Right lung (tissue), 5 donors: Measurements from ENCODE around the gene RGL3. TPM values are rescaled to one million over a fixed set of nuclear protein-coding genes. Genes with fewer than 3 reads are reported as not detected.
"Not testable (repeated sequence)": the region's sequence is repeated elsewhere in the genome, so short reads cannot be mapped to it uniquely, and the experiment has no call there.

Experiments used
- DNase-seq, 2 donors: peaks; one replicate each; pipeline ENCODE4 v3.0.0-alpha.2; 2013
- polyA plus RNA-seq, 5 donors: library from polyadenylated mRNA; unstranded; fragments of 120-200 nt; gene quantifications; one replicate each; pipeline versions ENCODE4 v1.2.1 to v1.2.3, GENCODE V29; 2013; ENCODE audit warnings: inconsistent platforms in 1 of 5, low replicate concordance in 1 of 5; ENCODE audit not compliant: insufficient read length in 5 of 5, insufficient read depth in 1 of 5

The RGL3 gene
- polyA plus RNA-seq, 5 donors = 39.4 to 57.9 (median 50.5) TPM

DNA sequence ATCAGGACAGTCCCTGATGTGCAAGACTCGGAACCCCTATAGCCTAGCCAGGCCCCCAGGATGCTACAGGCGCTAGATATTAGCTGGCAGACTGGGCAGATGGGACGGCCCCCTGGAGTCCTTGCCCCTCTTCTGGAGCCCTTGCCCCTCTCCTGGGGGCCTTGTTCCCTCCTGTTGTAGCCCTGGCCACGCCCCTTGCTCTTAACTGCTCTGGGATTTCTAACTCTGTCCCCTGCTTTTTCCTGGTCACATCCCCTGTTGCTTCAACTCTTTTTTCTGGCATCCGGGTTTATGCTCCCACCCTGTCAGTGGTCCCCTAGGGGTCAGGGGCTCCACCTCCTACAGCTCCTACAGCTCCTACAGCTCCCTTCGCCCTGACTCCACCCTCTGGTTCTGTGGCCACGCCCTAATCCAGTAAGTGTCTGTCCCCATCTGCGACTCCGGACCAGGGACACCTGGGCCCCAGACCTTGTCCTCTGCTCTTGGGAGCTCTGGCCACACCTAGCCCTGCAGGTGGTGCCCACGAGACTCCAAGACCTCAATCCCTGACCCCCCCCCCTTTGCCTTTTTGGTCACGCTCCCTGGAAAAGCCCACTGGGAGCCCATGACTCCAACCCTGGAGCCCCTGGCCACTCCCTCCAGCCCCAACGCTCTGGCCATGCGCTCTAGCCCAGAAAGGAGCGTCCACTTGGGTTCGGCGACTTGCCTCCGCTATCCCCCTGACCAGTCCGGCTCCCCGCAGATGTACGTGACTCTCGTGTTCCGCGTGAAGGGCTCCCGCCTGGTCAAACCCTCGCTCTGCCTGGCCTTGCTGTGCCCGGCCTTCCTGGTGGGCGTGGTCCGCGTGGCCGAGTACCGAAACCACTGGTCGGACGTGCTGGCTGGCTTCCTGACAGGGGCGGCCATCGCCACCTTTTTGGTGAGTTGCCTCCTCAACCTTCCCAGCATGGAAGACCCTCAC, 57.1 kb downstream of the RGL3 start:
- DNase-seq = no peak

DNA sequence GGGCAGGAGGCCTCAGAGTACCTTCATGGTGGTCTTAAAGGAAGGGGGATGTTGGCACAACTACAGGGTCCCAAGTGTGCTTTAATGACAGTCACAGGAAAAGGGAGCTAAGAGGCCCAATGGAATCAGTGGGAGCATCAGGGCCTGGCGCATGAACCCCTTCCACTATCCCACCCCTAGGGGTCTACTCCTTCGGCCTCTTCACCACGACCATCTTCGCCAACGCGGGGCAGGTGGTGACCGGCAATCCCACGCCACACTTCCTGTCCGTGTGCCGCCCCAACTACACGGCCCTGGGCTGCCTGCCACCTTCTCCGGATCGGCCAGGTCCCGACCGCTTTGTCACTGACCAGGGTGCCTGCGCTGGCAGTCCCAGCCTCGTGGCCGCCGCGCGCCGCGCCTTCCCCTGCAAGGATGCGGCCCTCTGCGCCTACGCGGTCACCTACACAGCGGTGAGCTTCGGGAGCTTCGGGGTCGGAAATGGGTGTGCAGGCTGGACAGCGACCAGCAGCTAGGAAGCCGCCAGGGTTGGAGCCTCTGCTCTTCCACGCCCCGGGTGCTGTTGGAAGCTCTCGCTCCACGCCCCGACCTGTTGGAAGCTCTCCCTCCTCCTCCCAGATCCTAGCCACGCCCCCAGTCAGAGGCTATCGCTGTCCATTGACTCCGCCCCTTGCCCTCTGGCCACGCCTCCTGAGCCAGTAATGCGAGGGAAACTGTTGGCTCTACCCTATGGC, 57.9 kb downstream of the RGL3 start:
- no peak for DNase-seq

DNA sequence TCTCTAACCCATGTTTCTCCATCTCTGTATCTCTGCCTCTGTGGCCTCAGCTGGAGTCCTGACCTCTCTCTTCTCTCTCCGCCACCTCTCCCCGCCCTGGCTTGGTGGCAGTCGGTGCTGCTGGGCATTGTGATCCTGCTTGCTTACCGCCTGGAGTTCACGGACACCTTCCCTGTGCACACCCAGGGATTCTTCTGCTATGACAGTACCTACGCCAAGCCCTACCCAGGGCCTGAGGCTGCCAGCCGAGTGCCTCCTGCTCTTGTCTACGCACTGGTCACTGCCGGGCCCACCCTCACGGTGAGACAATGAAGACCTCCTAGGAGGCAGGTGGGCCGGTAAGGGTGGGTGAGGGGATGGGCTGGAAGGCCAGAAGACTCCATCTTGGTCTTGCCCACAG, 59.7 kb downstream of the RGL3 start:
- no peak for DNase-seq

DNA sequence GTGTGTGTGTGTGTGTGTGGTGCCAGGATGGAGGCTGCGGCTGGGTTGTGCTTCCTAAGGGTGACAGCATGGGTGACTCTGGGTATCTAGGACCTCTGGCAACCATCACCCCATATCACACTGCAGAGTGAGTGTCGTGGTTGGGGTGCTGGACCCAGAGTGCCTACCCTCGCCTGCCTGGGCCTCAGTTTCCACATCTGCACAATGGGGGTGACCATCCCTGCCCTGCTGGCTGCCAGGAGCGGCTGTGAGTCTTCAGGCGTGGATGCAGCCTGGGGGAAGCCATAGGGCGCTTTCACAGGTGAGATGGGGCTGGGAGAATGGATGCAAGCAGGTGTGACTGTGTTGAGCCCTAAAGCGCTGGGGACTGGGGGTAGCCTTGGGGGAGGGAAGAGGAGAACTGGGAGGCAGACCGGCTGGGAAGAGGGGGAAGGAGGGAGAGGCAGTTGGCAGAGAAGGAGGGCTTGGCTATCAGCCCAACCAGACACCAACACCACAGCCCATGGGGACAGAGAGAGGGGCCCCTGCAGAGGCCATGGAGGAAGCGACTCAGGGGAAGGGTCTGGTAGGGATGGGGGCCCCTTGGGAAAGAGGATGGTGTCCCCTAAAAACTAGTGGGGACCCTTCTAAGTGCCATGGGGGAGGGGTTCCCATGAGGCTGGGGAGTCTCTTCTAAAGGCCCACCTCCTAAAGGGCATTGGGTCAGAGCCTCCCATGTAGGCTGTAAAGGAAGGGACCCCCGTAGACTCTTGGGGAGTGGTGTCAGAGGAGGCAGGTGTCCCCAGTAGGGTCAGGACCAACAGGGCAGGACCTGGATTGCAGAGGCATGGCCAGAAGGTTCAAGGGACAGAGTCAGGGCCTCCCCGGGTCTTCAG, 62.2 kb downstream of the RGL3 start:
- DNase-seq = no peak

DNA sequence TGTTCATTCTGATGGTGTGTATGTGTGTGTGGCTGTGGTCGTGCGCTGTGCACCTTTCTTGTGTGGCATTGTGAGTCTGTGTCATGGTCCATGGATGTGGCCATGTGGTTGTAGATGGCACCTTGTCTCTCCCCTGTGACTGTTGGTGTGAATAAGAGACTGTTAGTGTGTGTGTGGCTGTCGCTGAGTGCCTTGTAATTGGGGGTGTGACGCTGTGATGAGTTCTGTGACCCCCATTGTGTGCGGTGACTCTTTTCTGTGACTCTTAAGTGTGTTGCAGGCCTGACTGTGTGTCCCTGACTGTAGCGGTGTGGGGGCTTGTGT, 63.1 kb downstream of the RGL3 start:
- no peak for DNase-seq

DNA sequence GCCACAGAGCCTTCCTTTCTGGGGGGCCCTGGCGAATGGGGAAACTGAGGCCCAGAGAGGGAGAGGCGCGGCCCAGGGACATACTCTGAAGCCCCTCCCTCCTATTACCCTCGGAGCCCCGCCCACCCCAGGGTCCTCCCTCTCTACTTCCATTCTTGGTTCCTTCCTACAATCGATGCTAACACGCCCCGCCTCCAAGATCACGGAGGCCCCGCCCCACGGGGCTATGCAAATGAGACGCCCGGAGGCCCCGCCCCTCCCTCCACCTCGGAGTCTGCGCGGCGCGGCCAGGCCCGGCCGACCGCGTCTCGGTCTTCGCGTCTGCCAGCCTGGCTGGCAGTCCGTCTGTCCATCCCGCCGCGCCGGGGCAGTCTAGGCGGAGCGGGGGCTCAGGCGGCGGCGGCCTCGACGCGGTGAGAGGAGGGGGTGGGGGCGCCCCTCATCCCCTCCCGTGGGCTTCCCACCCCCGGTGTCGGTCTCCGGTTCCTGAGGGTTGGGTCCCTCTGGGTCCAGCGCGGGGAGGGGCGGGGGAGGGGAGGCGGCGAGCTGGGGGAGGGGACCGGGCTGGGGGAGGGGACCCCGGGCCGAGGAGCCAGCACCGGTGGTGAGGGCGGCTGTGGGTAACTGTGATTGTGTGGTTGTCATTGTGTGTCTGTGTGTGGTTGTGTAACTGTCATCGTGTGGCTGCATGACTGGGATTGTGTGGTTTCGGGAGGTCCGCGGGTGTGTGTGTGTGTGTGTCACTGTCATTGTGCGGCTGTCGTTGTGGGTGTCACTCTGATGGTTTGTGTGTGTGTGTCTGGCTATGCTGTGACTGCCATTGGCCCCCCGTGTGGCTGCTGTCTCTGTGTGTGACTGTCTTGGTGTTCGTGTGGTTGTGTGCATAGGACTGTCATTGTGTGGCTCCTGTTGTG, 63.7 kb downstream of the RGL3 start, which contains the start of gene PLPPR2:
Gene PLPPR2 (plus strand): TSS at position 273 of the 914 bp plus-strand sequence. CDS start 2,242 bp downstream, outside the sequence.
- DNase-seq = peak; percentile 75 to 79

DNA sequence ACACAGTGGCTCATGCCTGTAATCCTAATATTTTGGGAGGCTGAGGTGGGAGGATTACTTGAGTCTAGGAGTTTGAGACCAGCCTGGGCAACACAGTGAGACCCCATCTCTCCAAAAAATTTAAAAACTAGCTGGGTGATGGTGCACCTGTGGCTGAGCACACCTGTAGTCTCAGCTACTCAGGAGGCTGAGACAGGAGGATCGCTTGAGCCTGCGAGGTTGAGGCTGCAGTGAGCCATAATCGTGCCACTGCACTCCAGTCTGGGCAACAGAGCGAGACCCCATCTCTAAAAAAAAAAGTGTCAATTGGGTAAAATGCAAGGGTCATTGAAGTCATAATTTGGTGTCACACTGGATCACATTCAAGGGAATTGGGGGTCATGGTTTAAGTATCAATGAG, 65.0 kb downstream of the RGL3 start:
- DNase-seq = not testable (repeated sequence)

DNA sequence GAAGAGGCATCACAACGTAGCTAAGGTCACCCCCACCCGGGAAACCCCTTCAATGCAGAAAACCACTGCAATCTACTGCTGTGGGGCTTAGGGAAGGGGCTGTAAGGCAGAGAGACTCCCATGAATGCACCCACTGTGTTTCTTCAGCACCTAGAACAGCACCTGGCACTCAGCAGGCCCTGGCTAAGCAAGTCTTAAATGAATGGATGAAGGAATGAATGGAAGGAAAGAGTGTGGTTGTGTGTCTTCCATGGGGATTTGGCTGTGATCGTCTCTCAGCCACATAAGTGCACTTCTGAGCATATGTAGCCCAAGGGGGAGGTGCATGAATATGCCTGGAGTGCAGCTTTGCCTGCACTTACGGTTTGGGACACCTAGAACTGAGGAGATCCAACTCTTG, 69.9 kb downstream of the RGL3 start:
- no peak for DNase-seq

DNA sequence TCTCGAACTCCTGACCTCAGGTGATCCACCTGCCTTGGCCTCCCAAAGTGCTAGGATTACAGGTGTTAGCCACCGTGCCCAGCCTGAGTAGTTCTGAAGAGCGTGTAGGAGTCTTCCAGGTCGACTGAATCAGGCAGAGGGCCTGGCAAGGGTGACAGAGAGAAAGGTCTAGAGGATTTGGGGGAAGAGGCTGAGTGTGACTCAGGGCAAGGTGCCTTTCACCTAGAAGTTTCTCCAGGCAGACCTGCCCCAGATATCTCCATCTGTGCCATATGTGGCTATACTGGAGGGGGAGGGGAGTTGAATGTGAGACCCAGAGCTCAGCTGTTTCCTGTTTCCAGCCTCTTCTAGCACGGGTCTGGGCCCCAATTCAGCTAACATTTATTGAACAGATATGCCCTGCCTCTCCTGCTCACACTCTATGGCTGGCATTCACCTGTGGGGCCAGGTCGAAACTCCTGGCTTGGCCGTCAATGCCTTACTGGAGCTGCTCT, 71.5 kb downstream of the RGL3 start:
- no peak for DNase-seq

DNA sequence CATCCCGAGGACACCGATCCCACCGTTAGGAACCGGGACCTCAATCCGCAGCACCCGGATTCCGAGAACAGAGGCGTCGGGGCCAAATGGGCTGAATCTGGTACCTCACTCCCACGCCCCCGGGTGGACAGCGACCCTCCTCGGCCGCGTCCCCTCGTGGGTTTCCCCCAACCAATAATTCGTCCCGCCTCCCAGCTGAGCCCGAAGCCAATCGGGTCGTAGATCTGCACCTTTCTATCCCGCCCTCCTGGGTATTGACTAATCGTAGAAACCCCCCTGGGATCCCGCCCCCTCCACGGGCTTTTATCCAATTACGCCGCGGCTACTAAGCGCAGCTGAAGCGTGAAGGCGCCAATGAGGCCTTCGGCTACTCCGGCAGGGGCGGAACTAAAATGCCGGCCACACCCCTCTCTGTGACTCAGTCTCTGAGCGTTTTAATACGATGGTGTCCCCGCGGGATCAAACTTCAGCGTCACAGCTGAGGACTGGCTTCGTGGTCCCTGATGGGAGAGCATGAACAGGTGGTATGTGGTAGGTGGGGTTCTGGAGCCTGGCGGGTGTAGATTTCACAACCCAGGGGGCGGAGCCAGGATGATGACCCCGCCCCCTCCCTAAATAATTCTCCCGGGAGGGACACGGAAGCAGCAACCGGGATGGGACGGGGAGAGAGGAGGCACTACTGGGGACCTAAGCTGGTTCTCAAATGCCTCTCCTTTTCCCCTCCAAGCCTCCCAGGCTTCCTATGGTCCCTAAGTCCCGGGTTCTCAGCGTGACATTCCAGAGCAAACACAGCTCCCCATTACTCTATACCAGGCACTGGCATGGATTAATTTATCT, 72.8 kb downstream of the RGL3 start, which contains the start of the genes CCDC159 and TMEM205:
Gene CCDC159 (plus strand): TSS at position 416 of the 837 bp plus-strand sequence. CDS start 88 bp downstream, at position 504.
Gene TMEM205 (minus strand): TSS at position 165 of the 837 bp plus-strand sequence. CDS start 649 bp downstream, outside the sequence.
- DNase-seq = peak; percentile 98 to 99

DNA sequence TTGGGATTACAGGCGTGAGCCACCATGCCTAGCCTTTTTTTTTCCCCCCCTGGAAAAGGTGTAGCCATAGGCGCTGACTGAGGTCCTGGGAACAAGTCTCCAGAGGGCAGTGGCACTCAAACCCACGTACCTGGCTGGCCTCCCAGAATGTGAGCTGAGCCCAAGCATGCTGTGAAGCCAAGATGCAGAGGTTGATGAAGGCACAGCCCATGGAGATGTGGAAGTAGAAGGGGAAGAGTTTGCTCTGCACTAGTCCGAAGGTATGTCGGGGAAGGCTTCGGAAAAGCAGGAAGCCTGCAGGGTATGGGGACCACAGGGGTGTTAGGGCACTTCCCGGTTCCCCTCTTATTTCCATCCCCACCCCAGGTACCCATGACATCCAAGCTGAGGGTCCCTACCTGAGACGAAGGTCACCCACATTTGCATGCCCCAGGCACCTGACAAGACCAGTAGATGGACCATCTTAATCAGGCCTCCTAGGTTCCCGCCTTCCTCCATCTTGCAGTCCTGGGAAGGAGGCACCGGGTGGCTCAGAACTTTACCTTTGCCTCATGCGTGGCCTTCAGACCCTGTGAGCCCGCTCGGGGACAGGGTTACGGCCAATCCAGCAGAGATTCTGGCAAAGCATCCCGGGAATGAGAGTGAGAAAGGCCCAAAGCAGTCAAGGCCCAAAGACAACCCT, 73.9 kb downstream of the RGL3 start:
- DNase-seq = no peak

Other genes starting within 250 kb of the RGL3 start
- gene KANK2, start 221.8 kb downstream of the RGL3 start, polyA plus RNA-seq = 100 to 1,000 TPM; 218 to 306 (median 249) TPM
- 1 to 10 TPM in 2 of 5 donors, under 1 TPM in 3; 0.41 to 1.2 (median 0.81) TPM for gene ANGPTL8, start 179.7 kb downstream of the RGL3 start, polyA plus RNA-seq
- 10 to 100 TPM; 55.4 to 95.2 (median 77.7) TPM for gene DOCK6, start 156.8 kb downstream of the RGL3 start, polyA plus RNA-seq
- gene TSPAN16, start 123.2 kb downstream of the RGL3 start, polyA plus RNA-seq = under 1 TPM in 1 of 5 donors, not detected in 4; 0.17 TPM
- 10 to 100 TPM; 13.6 to 22.3 (median 16.6) TPM for gene RAB3D, start 79.7 kb downstream of the RGL3 start, polyA plus RNA-seq
- gene TMEM205, start 73.0 kb downstream of the RGL3 start, polyA plus RNA-seq = 10 to 100 TPM; 66.0 to 99.0 (median 79.6) TPM
- 10 to 100 TPM; 34.9 to 52.9 (median 45.6) TPM for gene CCDC159, start 72.8 kb downstream of the RGL3 start, polyA plus RNA-seq
- gene PLPPR2, start 63.9 kb downstream of the RGL3 start, polyA plus RNA-seq = 10 to 100 TPM; 16.2 to 32.3 (median 22.1) TPM
- gene SWSAP1, start 44.6 kb downstream of the RGL3 start, polyA plus RNA-seq = 1 to 10 TPM; 2.0 to 3.5 (median 2.2) TPM
- 10 to 100 TPM; 22.1 to 32.5 (median 27.2) TPM for gene EPOR, start 35.0 kb downstream of the RGL3 start, polyA plus RNA-seq
- gene ODAD3, start 15.8 kb upstream of the RGL3 start, polyA plus RNA-seq = 1 to 10 TPM in 4 of 5 donors, under 1 TPM in 1; 0.59 to 2.5 (median 2.4) TPM
- 100 to 1,000 TPM; 223 to 345 (median 265) TPM for gene PRKCSH, start 16.3 kb upstream of the RGL3 start, polyA plus RNA-seq
- under 1 TPM in 4 of 5 donors, not detected in 1; 0.05 to 0.19 (median 0.11) TPM for gene ELAVL3, start 61.7 kb upstream of the RGL3 start, polyA plus RNA-seq
- 1 to 10 TPM; 7.4 to 9.6 (median 8.5) TPM for gene ZNF653, start 86.5 kb upstream of the RGL3 start, polyA plus RNA-seq
- 10 to 100 TPM; 26.9 to 44.8 (median 32.0) TPM for gene ECSIT, start 109.8 kb upstream of the RGL3 start, polyA plus RNA-seq
- 10 to 100 TPM in 2 of 5 donors, 1 to 10 TPM in 3; 4.2 to 21.1 (median 9.8) TPM for gene CNN1, start 119.5 kb upstream of the RGL3 start, polyA plus RNA-seq
- 10 to 100 TPM; 38.5 to 60.3 (median 39.3) TPM for gene ELOF1, start 139.9 kb upstream of the RGL3 start, polyA plus RNA-seq
- 1 to 10 TPM; 2.6 to 4.4 (median 3.5) TPM for gene ACP5, start 158.3 kb upstream of the RGL3 start, polyA plus RNA-seq
- 10 to 100 TPM; 29.8 to 43.8 (median 37.0) TPM for gene ZNF627, start 178.2 kb upstream of the RGL3 start, polyA plus RNA-seq